CD14-positive monocyte (primary cell): Measurements from ENCODE around the gene OXLD1. TPM values are rescaled to one million over a fixed set of nuclear protein-coding genes. Genes with fewer than 3 reads are reported as not detected.

Source experiments
- DNase-seq, 3 donors: peaks; one replicate each; pipeline ENCODE4 v3.0.0-alpha.2; 2011 to 2022
- H2AFZ ChIP-seq: 2 replicates; pipeline ENCODE4 v1.6.0; 2012; ENCODE audit warnings: mild to moderate bottlenecking, low read depth, low read length, inconsistent platforms; ENCODE audit not compliant: insufficient read depth, poor library complexity, severe bottlenecking
- H3K27ac ChIP-seq, 2 donors: 1 replicate in 1 of 2; 2 replicates in 1 of 2; pipeline ENCODE4 v1.5.1; 2012 to 2013; ENCODE audit warnings: low read length in 2 of 2, control low read depth in 1 of 2, inconsistent platforms in 1 of 2, low read depth in 1 of 2, mild to moderate bottlenecking in 1 of 2
- H3K27me3 ChIP-seq, 2 donors: one replicate each; pipeline versions ENCODE4 v1.6.0 to v1.6.1; 2011 to 2013; ENCODE audit warnings: low read length in 2 of 2; ENCODE audit not compliant: control insufficient read depth in 2 of 2, insufficient read depth in 2 of 2
- H3K36me3 ChIP-seq, 2 donors: replicated peaks in 1 of 2; 1 replicate in 1 of 2; 2 replicates in 1 of 2; pipeline versions ENCODE4 v1.5.1 to v1.6.1; 2012 to 2013; ENCODE audit warnings: low read length in 2 of 2, control low read depth in 1 of 2, inconsistent platforms in 1 of 2, mild to moderate bottlenecking in 1 of 2; ENCODE audit not compliant: insufficient read depth in 2 of 2, control insufficient read depth in 1 of 2
- H3K4me1 ChIP-seq, 2 donors: 1 replicate in 1 of 2; 2 replicates in 1 of 2; pipeline versions ENCODE4 v1.5.1 to v1.6.1; 2012 to 2013; ENCODE audit warnings: low read length in 2 of 2, control low read depth in 1 of 2, inconsistent platforms in 1 of 2, mild to moderate bottlenecking in 1 of 2, moderate library complexity in 1 of 2; ENCODE audit not compliant: insufficient read depth in 2 of 2, control insufficient read depth in 1 of 2
- H3K4me2 ChIP-seq: replicated peaks from 2 replicates; pipeline ENCODE3; 2012; ENCODE audit warnings: low read length, moderate library complexity, mild to moderate bottlenecking; ENCODE audit not compliant: poor library complexity, severe bottlenecking; ENCODE audit errors: extremely low read depth
- H3K4me3 ChIP-seq, 3 experiments: fragments of 200-600 bp in 1 of 3; sonication (generic) in 1 of 3; replicated peaks in 1 of 3; 1 replicate in 2 of 3; 2 replicates in 1 of 3; pipeline ENCODE4 v1.5.1; 2011 to 2013; ENCODE audit warnings: low read length in 3 of 3, mild to moderate bottlenecking in 3 of 3, control low read depth in 2 of 3, low read depth in 2 of 3, inconsistent platforms in 1 of 3, moderate library complexity in 1 of 3
- H3K79me2 ChIP-seq: 2 replicates; pipeline ENCODE4 v1.6.0; 2012; ENCODE audit warnings: mild to moderate bottlenecking, control low read depth, inconsistent platforms, low read length, moderate library complexity; ENCODE audit not compliant: insufficient read depth
- H3K9ac ChIP-seq: 2 replicates; pipeline ENCODE4 v1.6.0; 2017; ENCODE audit warnings: low read length, mild to moderate bottlenecking; ENCODE audit not compliant: insufficient read depth, poor library complexity, severe bottlenecking
- H3K9me3 ChIP-seq, 2 donors: replicated peaks in 1 of 2; 1 replicate in 1 of 2; 2 replicates in 1 of 2; pipeline versions ENCODE4 v1.5.1 to v1.6.1; 2012 to 2013; ENCODE audit warnings: low read length in 2 of 2, control low read depth in 1 of 2; ENCODE audit not compliant: control insufficient read depth in 1 of 2, insufficient read depth in 1 of 2
- H4K20me1 ChIP-seq: 2 replicates; pipeline ENCODE4 v1.6.0; 2012; ENCODE audit warnings: mild to moderate bottlenecking, low read length, control low read depth, moderate library complexity; ENCODE audit not compliant: insufficient read depth
- H3K27ac Mint-ChIP-seq, 7 donors: one replicate each; pipeline ENCODE4 v1.8.0; 2020; ENCODE audit warnings: mild to moderate bottlenecking in 7 of 7, mixed read lengths in 7 of 7, moderate library complexity in 6 of 7, inconsistent platforms in 2 of 7
- H3K27me3 Mint-ChIP-seq, 3 donors: one replicate each; pipeline ENCODE4 v1.8.0; 2021 to 2022; ENCODE audit warnings: low read depth in 3 of 3, mild to moderate bottlenecking in 3 of 3, mixed read lengths in 3 of 3, moderate library complexity in 3 of 3, inconsistent platforms in 1 of 3
- H3K36me3 Mint-ChIP-seq, 2 donors: one replicate each; pipeline ENCODE4 v1.8.0; 2020; ENCODE audit warnings: mixed read lengths in 2 of 2, inconsistent platforms in 1 of 2, mild to moderate bottlenecking in 1 of 2
- H3K4me1 Mint-ChIP-seq: one replicate; pipeline ENCODE4 v1.8.0; 2020; ENCODE audit warnings: mild to moderate bottlenecking, mixed read lengths
- H3K4me3 Mint-ChIP-seq, 2 donors: one replicate each; pipeline ENCODE4 v1.8.0; 2020; ENCODE audit warnings: mild to moderate bottlenecking in 2 of 2, mixed read lengths in 2 of 2, moderate library complexity in 1 of 2
- H3K9me3 Mint-ChIP-seq, 7 donors: one replicate each; pipeline ENCODE4 v1.8.0; 2020 to 2022; ENCODE audit warnings: mixed read lengths in 7 of 7, mild to moderate bottlenecking in 6 of 7, moderate library complexity in 6 of 7, inconsistent platforms in 2 of 7
- WGBS: methylation state at CpG from one replicate; pipeline ENCODE4 v1.1.5; 2013; ENCODE audit warnings: missing lambda C conversion rate; ENCODE audit not compliant: insufficient coverage; 5-methylcytosine and 5-hydroxymethylcytosine counted together
- intact Hi-C, 2 donors: fragments of 100-400 bp; cut with micrococcal nuclease; formaldehyde crosslinking; loops; one replicate each; pipeline versions ENCODE4 v1.15.0 to v1.15.1; 2023
- polyA plus RNA-seq, 3 donors: library from polyadenylated mRNA; depleted of rRNA in 1 of 3; unstranded in 2 of 3; stranded (reverse) in 1 of 3; fragments of 300-500 nt in 2 of 3; fragments of >200 nt in 1 of 3; fragmentation: Illumina TruSeq in 2 of 3; gene quantifications; 1 replicate in 2 of 3; 2 replicates in 1 of 3; pipeline ENCODE4 v1.2.3, GENCODE V29; 2012 to 2021
- TF ChIP-seq, protein P1 (sequence below): fragments of 200-600 bp; IDR thresholded peaks from one replicate; pipeline ENCODE4 v1.8.0; 2022; ENCODE audit warnings: antibody characterized with exemption, mild to moderate bottlenecking

The OXLD1 gene
- polyA plus RNA-seq, 3 donors, result 46.0 to 61.1 (median 51.8) TPM

GRCh38 chr17:81693509-81694210 is 27.3 kb upstream of the OXLD1 start:
- Mint-ChIP-seq H3K4me3 (no peak overlapping the region), H3K36me3 (peaks cover 68 to 99% of the 10 kb centered on the region in 2 donors), H3K27ac (peak overlapping the region in 1 of 7 donors; percentile 63), H3K9me3 (no peaks in the 10 kb centered on the region), H3K4me1 (no peaks in the 10 kb centered on the region), H3K27me3 (peaks cover 0 to 1% (median 0%) of the 10 kb centered on the region in 3 donors)
- H3K36me3 ChIP-seq, result peaks cover 97 to 100% of the 10 kb centered on the region in 2 donors
- TF ChIP-seq, protein P1, sequence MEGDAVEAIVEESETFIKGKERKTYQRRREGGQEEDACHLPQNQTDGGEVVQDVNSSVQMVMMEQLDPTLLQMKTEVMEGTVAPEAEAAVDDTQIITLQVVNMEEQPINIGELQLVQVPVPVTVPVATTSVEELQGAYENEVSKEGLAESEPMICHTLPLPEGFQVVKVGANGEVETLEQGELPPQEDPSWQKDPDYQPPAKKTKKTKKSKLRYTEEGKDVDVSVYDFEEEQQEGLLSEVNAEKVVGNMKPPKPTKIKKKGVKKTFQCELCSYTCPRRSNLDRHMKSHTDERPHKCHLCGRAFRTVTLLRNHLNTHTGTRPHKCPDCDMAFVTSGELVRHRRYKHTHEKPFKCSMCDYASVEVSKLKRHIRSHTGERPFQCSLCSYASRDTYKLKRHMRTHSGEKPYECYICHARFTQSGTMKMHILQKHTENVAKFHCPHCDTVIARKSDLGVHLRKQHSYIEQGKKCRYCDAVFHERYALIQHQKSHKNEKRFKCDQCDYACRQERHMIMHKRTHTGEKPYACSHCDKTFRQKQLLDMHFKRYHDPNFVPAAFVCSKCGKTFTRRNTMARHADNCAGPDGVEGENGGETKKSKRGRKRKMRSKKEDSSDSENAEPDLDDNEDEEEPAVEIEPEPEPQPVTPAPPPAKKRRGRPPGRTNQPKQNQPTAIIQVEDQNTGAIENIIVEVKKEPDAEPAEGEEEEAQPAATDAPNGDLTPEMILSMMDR, result no peak
- no peak for DNase-seq
- H3K27me3 ChIP-seq, result no peaks in the 10 kb centered on the region
- intact Hi-C loops, result no loop called here
- peaks cover 100% of the 10 kb centered on the region for H4K20me1 ChIP-seq
- H3K9me3 ChIP-seq, result no peaks in the 10 kb centered on the region
- H3K4me1 ChIP-seq, result no peaks in the 10 kb centered on the region
- no peak overlapping the region for H3K9ac ChIP-seq
- H3K79me2 ChIP-seq, result peaks cover 42% of the 10 kb centered on the region
- H3K4me2 ChIP-seq, result no peak overlapping the region
- no peak overlapping the region for H2AFZ ChIP-seq
- 98% methylated on average over 21 of the region's 35 CpGs for WGBS
- no peak overlapping the region for H3K4me3 ChIP-seq
- no peak overlapping the region for H3K27ac ChIP-seq

DNA sequence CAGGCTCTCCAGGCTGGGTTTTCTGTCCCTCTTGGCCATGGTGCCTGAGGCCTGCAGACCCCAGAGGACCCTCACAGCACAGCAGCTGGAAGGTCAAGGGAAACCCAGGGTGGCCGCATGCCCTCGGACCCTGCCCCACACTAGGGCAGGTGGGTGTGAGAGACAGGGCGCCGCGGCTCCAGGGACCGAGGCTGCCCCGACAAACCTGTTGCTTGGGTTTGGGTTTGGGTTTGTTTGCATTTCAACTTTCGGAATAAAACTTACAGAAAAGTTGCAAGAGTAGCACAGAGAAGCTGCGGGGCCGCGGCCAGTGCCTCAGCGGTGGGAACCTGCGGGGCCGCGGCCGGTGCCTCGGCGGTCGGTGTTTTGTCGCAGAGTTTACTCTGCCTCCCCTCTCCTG is 25.2 kb upstream of the OXLD1 start:
- Histone ChIP-seq H3K36me3 (peaks cover 98 to 100% of the 10 kb centered on the region in 2 donors), H3K27me3 (no peaks in the 10 kb centered on the region), H3K9ac (no peak overlapping the region), H2AFZ (no peak overlapping the region), H3K4me2 (no peak overlapping the region), H3K9me3 (no peaks in the 10 kb centered on the region), H3K27ac (no peak overlapping the region), H3K4me1 (no peaks in the 10 kb centered on the region), H4K20me1 (peaks cover 100% of the 10 kb centered on the region), H3K79me2 (peaks cover 45% of the 10 kb centered on the region), H3K4me3 (no peak overlapping the region)
- no peak overlapping the region for H3K27ac Mint-ChIP-seq
- H3K27me3 Mint-ChIP-seq, result no peaks in the 10 kb centered on the region
- TF ChIP-seq, protein P1, result no peak
- 95% methylated on average over 20 of the region's 20 CpGs for WGBS
- peaks cover 64 to 98% of the 10 kb centered on the region in 2 donors for H3K36me3 Mint-ChIP-seq
- intact Hi-C loops, result no loop called here
- no peak for DNase-seq
- no peaks in the 10 kb centered on the region for H3K9me3 Mint-ChIP-seq
- H3K4me1 Mint-ChIP-seq, result no peaks in the 10 kb centered on the region
- no peak overlapping the region for H3K4me3 Mint-ChIP-seq
